ENCODE measurements around the gene FGF11.

The FGF11 gene

DNA sequence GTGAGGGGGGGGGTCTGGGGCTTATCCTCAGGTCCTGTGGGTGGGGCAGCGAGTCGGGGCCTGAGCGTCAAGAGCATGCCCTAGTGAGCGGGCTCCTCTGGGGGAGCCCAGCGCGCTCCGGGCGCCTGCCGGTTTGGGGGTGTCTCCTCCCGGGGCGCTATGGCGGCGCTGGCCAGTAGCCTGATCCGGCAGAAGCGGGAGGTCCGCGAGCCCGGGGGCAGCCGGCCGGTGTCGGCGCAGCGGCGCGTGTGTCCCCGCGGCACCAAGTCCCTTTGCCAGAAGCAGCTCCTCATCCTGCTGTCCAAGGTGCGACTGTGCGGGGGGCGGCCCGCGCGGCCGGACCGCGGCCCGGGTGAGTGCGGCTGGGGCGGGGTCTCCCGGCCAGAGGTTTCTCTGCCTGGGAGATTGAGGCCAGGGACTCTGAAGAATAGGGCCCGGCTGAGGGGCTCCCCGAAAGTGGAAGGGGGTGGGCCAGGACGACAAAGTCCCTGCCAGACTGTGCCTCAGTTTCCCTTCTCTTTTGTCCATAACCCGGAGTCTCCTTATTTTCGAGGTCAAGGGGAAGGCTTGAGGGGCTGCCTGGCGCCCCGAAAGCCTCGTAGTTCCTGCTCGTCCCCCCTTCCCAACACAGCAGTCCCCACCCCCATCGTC, at the start of gene FGF11:
FGF11 (plus strand) TSS at position 51 of the 651 bp plus-strand sequence; CDS start at position 160, 109 bp downstream.
- no peak for DNase-seq

DNA sequence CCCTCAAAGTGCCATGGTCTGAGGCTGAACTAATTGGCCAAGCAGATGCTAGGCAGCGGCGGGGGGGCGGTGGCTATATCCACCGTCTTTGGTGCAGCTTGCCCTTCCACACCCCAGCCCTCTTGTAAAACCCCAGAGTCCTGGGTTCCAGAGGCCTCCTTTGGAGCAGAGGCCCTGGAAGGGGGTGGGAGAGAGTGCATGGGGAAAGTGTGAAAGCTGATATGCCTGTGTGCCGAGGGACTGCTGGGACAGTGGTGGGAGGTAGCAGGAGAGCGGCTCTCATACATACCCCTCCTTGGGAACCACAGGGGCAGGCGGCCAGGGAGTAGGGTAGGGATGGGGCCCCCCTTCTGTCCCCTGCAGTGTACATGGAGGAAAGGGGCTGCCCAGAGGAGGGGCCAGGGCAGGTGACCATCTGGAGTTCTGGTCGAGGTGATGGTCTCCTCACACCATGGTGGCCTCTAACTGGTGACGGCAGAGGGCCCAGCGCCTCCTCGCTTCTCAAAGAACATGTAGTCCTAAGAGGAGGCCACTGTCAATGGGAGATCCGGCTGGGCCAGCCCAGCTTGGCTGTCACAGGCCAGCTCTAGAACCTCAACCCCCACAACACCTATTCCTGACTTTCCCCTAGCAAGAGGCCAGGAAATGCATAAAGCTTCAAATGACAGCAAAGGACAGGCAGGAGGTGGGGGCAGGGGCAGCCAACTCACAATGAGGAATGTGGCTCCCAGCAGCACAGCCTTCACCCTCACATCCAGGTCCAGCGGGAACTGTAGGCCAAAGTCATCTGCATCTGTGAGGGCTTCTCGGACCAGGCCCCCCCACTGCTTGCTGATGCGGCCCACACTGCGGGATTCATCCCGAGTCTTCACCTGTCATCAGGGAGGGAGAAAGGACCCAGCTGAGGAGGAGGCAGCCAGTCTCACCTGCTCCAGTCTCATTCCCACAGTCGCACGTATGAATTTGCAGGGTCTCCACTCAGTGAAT, 49.1 kb upstream of the FGF11 start:
- no peak for DNase-seq

DNA sequence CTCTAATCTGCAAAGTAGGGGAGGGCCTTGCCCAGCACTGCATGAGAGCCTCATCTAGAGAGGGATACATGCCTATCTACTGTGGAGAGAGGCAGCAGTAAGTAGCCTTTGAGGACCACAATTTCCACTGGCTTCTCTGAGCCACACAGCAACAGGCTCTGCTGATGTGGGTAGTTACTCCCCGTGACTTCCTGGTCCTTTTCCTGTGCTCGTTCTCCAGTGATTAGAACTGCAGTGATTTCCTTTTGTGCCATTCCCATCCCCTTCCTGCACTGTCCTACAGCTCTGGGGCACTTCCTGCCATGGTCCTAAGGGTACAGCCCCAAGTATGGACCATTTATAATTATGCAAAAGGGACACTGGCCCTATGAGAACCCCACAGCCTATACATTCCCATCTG, 48.0 kb upstream of the FGF11 start:
- DNase-seq, result no peak

DNA sequence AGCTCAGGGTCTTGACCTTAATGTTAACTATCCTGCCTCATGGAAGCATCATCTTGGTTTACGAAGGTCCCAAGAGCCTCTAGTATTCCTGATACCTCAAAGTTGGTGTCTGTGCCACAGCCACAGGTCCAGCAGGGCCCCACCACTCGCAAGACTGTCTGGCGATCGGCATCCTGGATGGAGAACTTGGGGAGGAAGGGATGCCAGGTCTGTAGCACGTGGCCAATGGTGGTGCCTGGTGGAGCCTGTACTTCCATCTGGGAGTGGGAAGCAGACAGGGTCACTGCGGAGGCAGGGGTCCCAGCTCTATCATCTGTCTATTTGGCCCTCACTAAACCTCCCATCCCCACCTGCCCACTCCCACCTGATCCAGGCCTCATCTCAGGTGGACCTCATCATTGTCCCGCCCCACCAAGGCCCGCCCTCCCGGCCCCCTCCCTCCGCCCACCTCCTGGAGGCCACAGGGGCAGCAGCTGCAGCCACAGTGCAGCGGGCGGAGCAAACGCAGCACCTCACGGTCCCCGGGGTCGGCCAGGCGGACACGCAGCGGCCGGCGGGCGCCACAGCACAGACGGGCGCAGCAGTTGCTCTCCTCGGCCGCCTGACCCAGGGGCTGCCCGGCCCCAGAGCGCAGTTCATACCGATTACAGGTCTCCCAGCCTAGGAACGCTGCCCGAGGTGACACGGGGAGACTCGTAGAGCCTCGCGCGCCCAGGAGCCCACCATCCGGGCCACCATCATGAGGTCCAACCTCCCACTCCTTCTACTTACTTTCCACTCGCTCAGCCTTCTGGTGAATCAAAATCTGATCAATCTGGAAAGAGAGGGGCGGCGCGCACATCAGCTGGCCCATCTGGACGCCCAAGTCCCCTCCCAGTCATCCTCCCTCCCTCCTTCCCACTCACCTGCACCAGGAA, 46.4 kb upstream of the FGF11 start:
- DNase-seq, result no peak

DNA sequence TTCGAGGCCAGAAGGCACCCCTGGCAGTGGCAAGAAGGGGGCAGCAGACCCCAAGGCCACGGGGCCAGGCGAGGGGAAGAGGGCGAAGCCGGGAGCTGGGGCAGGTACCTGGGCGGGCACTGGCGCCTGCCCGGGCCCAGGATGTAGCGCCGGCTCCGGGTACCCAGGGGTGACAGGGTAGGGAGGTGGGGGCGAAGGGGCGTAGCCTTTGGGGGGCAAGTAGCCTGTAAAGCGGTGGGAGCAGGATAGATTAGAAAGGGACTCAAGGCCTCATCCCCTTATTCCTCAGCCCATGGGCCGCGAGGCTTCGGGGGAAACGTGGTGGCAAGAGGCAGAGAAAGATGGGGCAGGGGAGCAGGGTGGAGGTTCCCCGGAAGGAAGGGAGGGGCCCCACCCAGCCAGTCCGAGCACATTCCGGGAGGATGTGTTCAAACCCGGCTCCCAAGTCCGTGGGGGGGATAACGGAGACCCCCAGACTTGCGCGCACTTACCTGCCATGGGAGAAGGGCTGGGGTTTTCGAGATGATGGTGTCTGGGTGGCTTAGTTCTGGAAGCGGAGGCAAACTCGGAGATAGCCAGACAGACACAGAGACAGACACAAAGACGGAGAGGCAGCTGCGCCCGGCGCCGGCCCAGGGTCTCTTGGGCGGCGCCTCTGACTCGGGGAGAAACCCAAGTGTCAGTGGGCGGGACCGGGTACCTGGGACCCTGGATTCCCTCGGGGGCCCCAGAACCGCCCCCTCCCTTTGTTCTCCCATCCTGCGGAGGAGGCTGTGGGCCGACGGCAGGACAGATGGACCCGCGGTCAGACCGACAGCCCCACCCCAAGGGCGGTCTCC, 45.5 kb upstream of the FGF11 start:
- peak; percentile 50 for DNase-seq

DNA sequence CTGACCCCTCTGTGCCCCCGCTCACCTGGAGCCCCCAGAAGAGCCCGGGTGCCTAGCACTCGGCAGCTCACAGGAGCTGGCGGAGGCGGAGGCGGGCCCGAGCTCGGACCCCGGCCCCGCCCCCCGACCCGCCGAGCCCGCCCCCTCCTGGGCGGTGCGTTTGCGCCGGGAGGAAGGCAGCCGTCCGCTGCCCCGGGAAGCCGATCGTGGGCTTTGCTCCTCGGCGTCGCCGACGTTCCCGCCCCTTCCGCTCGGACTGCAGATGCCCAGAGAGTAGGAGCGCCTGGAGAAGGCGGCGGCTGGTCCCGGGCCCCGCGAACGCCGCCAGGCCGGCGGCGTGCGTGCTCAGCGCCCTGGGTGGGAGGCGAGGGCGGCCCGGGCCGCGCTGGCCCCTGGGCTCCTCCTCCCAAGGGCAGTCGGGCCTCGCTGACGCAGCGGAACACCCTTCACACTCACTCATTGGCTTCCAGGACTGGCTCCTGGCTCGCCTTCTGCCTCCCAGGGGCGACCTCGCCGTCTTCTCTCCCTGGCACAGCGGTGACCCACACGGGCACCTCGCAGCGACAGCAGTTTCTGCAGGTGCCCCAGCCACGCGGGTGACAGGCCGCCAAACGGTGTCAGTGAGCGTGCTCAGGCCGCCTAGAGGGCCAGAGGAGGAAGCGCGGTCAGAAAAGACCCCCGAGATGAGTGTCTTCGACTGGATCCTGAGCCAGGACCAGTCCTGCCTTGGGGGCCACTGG, 44.7 kb upstream of the FGF11 start, which contains the start of gene PLSCR3:
PLSCR3 (minus strand) TSS at position 74 of the 740 bp plus-strand sequence. CDS start 415 bp downstream, outside the sequence.
- peak; percentile 77 for DNase-seq

DNA sequence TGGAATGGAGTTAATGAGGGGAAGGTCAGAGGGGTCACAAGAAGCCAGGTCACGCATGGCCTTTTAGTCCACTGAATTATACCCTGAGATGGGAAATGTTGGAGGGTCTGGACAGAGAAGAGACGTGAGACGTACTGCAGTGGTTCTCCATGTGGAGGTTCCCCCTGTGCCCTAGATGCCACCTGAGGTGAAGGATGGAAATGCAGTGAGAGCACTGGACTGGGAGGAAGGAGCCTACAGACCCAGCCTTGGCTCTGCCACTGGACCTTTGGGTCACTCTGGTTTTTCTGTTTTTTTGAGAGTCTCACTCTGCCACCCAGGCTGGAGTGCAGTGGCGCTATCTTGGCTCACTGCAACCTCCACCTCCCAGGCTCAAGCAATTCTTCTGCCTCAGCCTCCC, 43.2 kb upstream of the FGF11 start:
- no peak for DNase-seq

- DNase-seq, result no peak
These were observed 40.7 kb upstream of the FGF11 start for GRCh38 chr17:7398612-7399011.

DNA sequence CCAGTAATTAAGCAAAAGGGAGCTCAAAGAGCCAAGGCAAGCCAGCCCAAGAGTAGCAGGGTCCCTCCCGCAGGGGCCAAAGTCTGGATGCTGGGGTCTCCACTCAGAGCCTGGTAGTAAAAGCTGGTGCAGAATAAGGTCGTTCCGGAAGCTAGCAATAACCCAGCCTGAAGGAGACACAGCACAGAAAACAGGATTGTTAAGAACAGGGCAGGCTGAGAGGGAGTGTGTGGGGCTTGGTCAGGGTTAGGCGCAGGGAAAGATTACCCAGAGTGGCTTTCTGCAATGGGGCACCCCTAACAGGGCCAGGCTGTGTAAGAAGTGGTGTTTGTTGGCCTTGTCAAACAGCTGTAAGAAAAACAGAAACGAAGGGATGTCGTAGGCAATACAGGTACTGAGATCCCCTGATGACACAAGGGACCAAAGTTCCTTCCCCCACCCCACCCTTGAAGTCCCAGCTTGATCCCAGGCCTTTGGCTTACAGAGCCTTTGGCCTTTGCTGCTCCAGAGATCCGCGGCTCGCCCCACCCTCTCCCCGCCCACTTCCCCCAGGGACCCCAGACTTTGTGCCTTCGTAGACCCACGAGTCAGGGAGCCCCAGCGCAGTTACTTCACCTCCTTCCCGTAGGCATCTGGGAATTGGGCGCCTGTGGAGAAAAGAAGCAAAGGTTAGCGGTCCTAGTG, 36.1 kb upstream of the FGF11 start:
- peak; percentile 15 for DNase-seq

DNA sequence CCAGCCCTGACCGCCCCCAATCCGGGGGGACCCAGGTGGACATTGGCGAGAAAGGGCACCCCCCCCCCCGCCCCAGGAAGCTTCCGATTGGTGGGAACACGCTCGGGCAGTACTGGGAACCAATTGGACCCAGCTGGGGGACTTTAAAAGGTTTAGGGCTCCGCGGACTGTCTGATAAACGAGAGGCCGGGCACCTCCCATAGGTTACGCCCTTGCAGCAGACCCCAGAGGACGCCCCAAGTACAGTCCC, 35.7 kb upstream of the FGF11 start:
- DNase-seq, result no peak

GRCh38 chr17:7403977-7404736, 35.2 kb upstream of the FGF11 start, which contains the start of gene TMEM256:
TMEM256 (minus strand) TSS chr17:7404097; CDS start chr17:7404084, 13 bp downstream.
- DNase-seq, result peak; percentile 98

DNA sequence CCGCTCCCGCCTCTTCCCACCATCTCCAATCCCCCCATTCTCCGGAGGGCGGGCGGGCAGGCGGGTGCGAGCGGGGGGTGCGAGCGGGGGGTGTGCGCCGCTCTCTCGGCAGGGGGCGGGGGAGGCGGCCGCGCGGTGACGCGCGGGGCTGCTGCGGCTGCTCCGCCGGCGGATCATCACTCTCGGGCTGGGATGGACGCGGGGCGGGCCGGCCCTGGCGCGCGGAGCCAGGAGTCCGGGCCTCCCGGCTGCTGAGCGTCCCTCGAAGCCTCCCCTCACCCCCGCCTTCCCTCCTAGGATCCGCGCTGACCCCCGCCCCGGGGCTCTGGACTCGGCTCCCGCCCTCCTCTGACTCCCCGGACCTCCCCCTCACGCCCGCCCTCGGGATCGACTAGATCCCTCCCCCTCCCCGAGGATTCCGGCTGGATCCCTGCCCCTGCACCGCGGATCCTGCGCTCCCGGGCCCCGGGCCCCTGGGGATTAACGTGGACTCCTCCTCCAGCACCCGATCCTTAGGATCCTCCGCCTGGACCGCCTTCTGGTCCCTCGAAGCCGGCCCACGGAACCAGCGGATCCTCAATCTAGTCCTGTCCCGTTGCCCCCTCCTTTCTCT, 34.5 kb upstream of the FGF11 start:
- peak; percentile 69 for DNase-seq

GRCh38 chr17:7405350-7406234, 33.7 kb upstream of the FGF11 start:
- DNase-seq, result no peak

DNA sequence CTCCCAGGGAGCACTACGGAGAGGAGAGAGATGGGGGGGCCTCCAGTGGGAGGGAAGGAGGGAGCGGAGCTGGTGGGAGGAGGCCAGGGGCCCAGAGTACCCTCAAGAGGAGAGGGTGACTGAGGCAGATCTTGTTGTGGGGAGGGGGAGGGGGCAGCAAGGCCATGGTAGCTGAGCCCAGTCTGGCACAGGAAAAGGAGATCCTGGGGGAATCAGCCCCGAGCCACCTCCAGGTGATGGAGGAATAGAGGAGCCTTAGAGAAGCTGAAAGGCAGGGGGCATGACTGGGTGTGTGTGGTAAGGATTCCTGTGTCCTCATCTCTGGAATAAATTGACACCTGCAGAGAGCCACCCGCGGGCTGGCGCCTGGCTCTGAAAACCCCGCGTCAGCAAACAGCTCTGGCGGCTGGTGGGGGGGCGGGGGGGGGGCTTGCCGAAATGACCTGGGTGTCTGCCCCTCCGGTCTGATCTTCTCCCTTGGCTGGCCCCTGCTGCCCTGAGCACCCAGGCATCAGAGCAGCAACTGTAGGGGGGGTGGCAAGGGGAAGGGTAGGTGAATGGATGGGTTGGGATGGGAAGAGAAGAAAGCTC, 33.0 kb upstream of the FGF11 start:
- DNase-seq, result no peak

- no peak for DNase-seq
These were observed 32.2 kb upstream of the FGF11 start for GRCh38 chr17:7407082-7407481.

- no peak for DNase-seq
These were observed 31.6 kb upstream of the FGF11 start, which contains the start of gene NLGN2 for GRCh38 chr17:7407485-7408251. NLGN2 (plus strand) TSS chr17:7407845; CDS start chr17:7408256, 411 bp downstream.

DNA sequence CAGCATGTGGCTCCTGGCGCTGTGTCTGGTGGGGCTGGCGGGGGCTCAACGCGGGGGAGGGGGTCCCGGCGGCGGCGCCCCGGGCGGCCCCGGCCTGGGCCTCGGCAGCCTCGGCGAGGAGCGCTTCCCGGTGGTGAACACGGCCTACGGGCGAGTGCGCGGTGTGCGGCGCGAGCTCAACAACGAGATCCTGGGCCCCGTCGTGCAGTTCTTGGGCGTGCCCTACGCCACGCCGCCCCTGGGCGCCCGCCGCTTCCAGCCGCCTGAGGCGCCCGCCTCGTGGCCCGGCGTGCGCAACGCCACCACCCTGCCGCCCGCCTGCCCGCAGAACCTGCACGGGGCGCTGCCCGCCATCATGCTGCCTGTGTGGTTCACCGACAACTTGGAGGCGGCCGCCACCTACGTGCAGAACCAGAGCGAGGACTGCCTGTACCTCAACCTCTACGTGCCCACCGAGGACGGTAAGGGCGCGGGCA, 31.0 kb upstream of the FGF11 start:
- peak; percentile 22 for DNase-seq
